HepG2 (cell line): Measurements from ENCODE around the gene MAN2B2. TPM values are rescaled to one million over a fixed set of nuclear protein-coding genes. Genes with fewer than 3 reads are reported as not detected.

Experiments used
- ATAC-seq: fragments of 200-7000 bp; cut with Tn5 transposase; 3 replicates; pipeline ENCODE4 v1.9.1; 2020; ENCODE audit warnings: mild to moderate bottlenecking, moderate library complexity
- BruUV-seq: library from RNA; stranded (reverse); fragments of 400-500 nt; replicated peaks from 2 replicates; lab custom pipeline; 2021; lab: Mats Ljungman, UMichigan
- CTCF ChIA-PET: fragments of 300-600 bp; formaldehyde crosslinking; extraction: SDS; loops from one replicate; lab custom pipeline; 2021; ENCODE audit warnings: low total read pairs, inconsistent platforms, low intra/inter-chr PET ratio; lab: Yijun Ruan, JAX
- POLR2A ChIA-PET: fragments of 350-600 bp; sonication (Branson Sonifier 250); formaldehyde crosslinking; loops from one replicate; lab custom pipeline; 2020; ENCODE audit warnings: antibody characterized with exemption, inconsistent platforms; lab: Yijun Ruan, JAX
- DNase-seq: peaks from one replicate; pipeline ENCODE4 v3.0.0-alpha.2; 2015; ENCODE audit warnings: low spot score
- FAIRE-seq: peaks from 3 replicates; lab custom pipeline; 2011; peaks lifted over from hg19 to GRCh38; lab: Jason Lieb, UNC
- H2AFZ ChIP-seq: one replicate; pipeline ENCODE4 v1.6.1; 2011; ENCODE audit warnings: low read length, inconsistent platforms
- H3K27ac ChIP-seq: fragments of 300-600 bp; 3 replicates; pipeline ENCODE4 v1.8.0; 2011; ENCODE audit warnings: mixed run types, mild to moderate bottlenecking, mixed read lengths, low read length, inconsistent platforms; ENCODE audit not compliant: insufficient read depth; ENCODE audit errors: extremely low read length
- H3K27me3 ChIP-seq, 2 experiments: fragments of 200-600 bp in 1 of 2; 2 replicates in 1 of 2; 3 replicates in 1 of 2; pipeline versions ENCODE4 v1.6.0 to v1.8.0; 2011; ENCODE audit warnings: low read length in 2 of 2, mild to moderate bottlenecking in 2 of 2, moderate library complexity in 2 of 2, inconsistent platforms in 1 of 2; ENCODE audit not compliant: insufficient read depth in 2 of 2, control insufficient read depth in 1 of 2
- H3K36me3 ChIP-seq, 2 experiments: fragments of 200-600 bp in 1 of 2; replicated peaks in 1 of 2; 2 replicates in 1 of 2; 3 replicates in 1 of 2; pipeline versions ENCODE4 v1.5.1 to v1.8.0; 2011; ENCODE audit warnings: low read length in 2 of 2, inconsistent platforms in 1 of 2; ENCODE audit not compliant: insufficient read depth in 2 of 2, control insufficient read depth in 1 of 2
- H3K4me1 ChIP-seq: 2 replicates; pipeline ENCODE4 v1.5.1; 2012; ENCODE audit warnings: low read length, inconsistent platforms; ENCODE audit not compliant: insufficient read depth
- H3K4me2 ChIP-seq: 2 replicates; pipeline ENCODE4 v1.6.0; 2011; ENCODE audit warnings: low read depth, low read length, inconsistent platforms
- H3K4me3 ChIP-seq, 3 experiments: fragments of 200-600 bp in 1 of 3; sonication (generic), shearing (Covaris generic) in 1 of 3; replicated peaks in 1 of 3; 2 replicates each; pipeline ENCODE4 v1.5.1; 2011 to 2016; ENCODE audit warnings: low read length in 3 of 3, inconsistent platforms in 2 of 3, low read depth in 2 of 3, mild to moderate bottlenecking in 2 of 3, control low read depth in 1 of 3, mixed read lengths in 1 of 3; ENCODE audit not compliant: insufficient read depth in 1 of 3
- H3K79me2 ChIP-seq: one replicate; pipeline ENCODE4 v1.6.1; 2011; ENCODE audit warnings: low read length, inconsistent platforms; ENCODE audit not compliant: insufficient read depth
- H3K9ac ChIP-seq: 2 replicates; pipeline ENCODE4 v1.6.0; 2011; ENCODE audit warnings: mild to moderate bottlenecking, low read depth, low read length, inconsistent platforms; ENCODE audit not compliant: insufficient read depth
- H3K9me3 ChIP-seq: 2 replicates; pipeline ENCODE4 v1.5.1; 2012; ENCODE audit warnings: mild to moderate bottlenecking, low read length
- H4K20me1 ChIP-seq: 2 replicates; pipeline ENCODE4 v1.6.0; 2011; ENCODE audit warnings: inconsistent platforms, mild to moderate bottlenecking, low read length, moderate library complexity; ENCODE audit not compliant: insufficient read depth
- GABPB1 ChIP-seq: IDR thresholded peaks from 2 replicates; pipeline ENCODE4 v1.6.1; 2016; ENCODE audit warnings: mild to moderate bottlenecking, missing genetic modification reagents, moderate library complexity, missing compliant biosample characterization
- JARID2 ChIP-seq: sonication (generic); formaldehyde crosslinking; IDR thresholded peaks from 2 replicates; pipeline ENCODE4 v1.8.1; 2023; ENCODE audit warnings: missing genetic modification reagents, inconsistent platforms; ENCODE audit not compliant: insufficient replicate concordance
- KDM6A ChIP-seq: IDR thresholded peaks from 2 replicates; pipeline ENCODE4 v1.6.1; 2016; ENCODE audit warnings: low read depth
- MEIS1 ChIP-seq: sonication (generic); formaldehyde crosslinking; IDR thresholded peaks from 2 replicates; pipeline ENCODE4 v1.9.0; 2021; ENCODE audit warnings: mild to moderate bottlenecking, missing genetic modification reagents, moderate library complexity, borderline replicate concordance
- RCOR2 ChIP-seq: IDR thresholded peaks from 2 replicates; pipeline ENCODE4 v1.6.1; 2016; ENCODE audit warnings: missing biosample characterization, missing genetic modification reagents
- SNAPC2 ChIP-seq: sonication (generic); formaldehyde crosslinking; IDR thresholded peaks from 2 replicates; pipeline ENCODE4 v1.8.1; 2022; ENCODE audit warnings: mild to moderate bottlenecking, missing genetic modification reagents
- TRAFD1 ChIP-seq: sonication (generic); formaldehyde crosslinking; IDR thresholded peaks from 2 replicates; pipeline ENCODE4 v1.5.1; 2020; ENCODE audit warnings: missing genetic modification reagents, mild to moderate bottlenecking, borderline replicate concordance
- ZC3H4 ChIP-seq: sonication (generic); formaldehyde crosslinking; IDR thresholded peaks from 2 replicates; pipeline ENCODE4 v1.4.0; 2020; ENCODE audit warnings: missing genetic modification reagents, borderline replicate concordance
- ZNF337 ChIP-seq: sonication (generic); formaldehyde crosslinking; IDR thresholded peaks from 2 replicates; pipeline ENCODE4 v1.5.1; 2020; ENCODE audit warnings: missing genetic modification reagents, low read depth, mild to moderate bottlenecking, borderline replicate concordance
- ZNF382 ChIP-seq: sonication (generic); formaldehyde crosslinking; IDR thresholded peaks from 2 replicates; pipeline ENCODE4 v1.5.0; 2020; ENCODE audit warnings: missing genetic modification reagents, mild to moderate bottlenecking, borderline replicate concordance
- ZNF441 ChIP-seq: sonication (generic); formaldehyde crosslinking; IDR thresholded peaks from 2 replicates; pipeline ENCODE4 v1.7.0; 2021; ENCODE audit warnings: missing genetic modification reagents, borderline replicate concordance
- ZNF674 ChIP-seq: sonication (generic); formaldehyde crosslinking; IDR thresholded peaks from 2 replicates; pipeline ENCODE4 v1.5.0; 2020; ENCODE audit warnings: low read depth, mild to moderate bottlenecking, missing genetic modification reagents
- ZNF737 ChIP-seq: sonication (generic); formaldehyde crosslinking; IDR thresholded peaks from 2 replicates; pipeline ENCODE4 v1.5.0; 2020; ENCODE audit warnings: missing genetic modification reagents, mild to moderate bottlenecking, borderline replicate concordance
- ZNF782 ChIP-seq: sonication (generic); formaldehyde crosslinking; IDR thresholded peaks from 2 replicates; pipeline ENCODE4 v1.4.0; 2020; ENCODE audit warnings: missing genetic modification reagents, mild to moderate bottlenecking, borderline replicate concordance
- WGBS: methylation state at CpG from one replicate; pipeline ENCODE4 v1.1.6; 2017; ENCODE audit warnings: low lambda C conversion rate; 5-methylcytosine and 5-hydroxymethylcytosine counted together
- in situ Hi-C: cut with HindIII; loops from 2 replicates; pipeline ENCODE4 v1.10.0; 2017; ENCODE audit warnings: low pct_unique_long_range_greater_than_20kb; ENCODE audit not compliant: extremely low pct_ligation_motif_present
- intact Hi-C: fragments of 100-400 bp; cut with micrococcal nuclease; formaldehyde crosslinking; loops from one replicate; pipeline ENCODE4 v1.10.0; 2022; ENCODE audit not compliant: unreplicated experiment
- polyA plus RNA-seq, 8 experiments: library from polyadenylated mRNA; depleted of rRNA in 3 of 8; stranded (reverse) in 7 of 8; unstranded in 1 of 8; fragments of >200 nt; fragmentation: Illumina TruSeq in 4 of 8; extraction: Trizol in 4 of 8; gene quantifications; 2 replicates each; pipeline versions ENCODE4 v1.2.1 to v1.2.3, GENCODE V29; 2011 to 2016; ENCODE audit warnings: low read depth in 4 of 8, missing spikeins in 1 of 8, mixed read lengths in 1 of 8; ENCODE audit not compliant: insufficient read depth in 1 of 8
- total RNA-seq, 5 experiments: library from RNA; depleted of rRNA; stranded (reverse); fragments of >200 nt; fragmentation: Illumina TruSeq; extraction: Trizol; gene quantifications; 2 replicates each; pipeline ENCODE4 v1.2.3, GENCODE V29; 2016; ENCODE audit warnings: low read depth in 1 of 5
- TF ChIP-seq, protein P1 (sequence below): sonication (generic); formaldehyde crosslinking; IDR thresholded peaks from 2 replicates; pipeline ENCODE4 v1.4.0; 2020; ENCODE audit warnings: missing genetic modification reagents

The MAN2B2 gene
- total and polyA plus RNA-seq, 2 of the 13 experiments (the other 11 are each of a cell fraction or from before 2014, with no cell fraction given), result 4.8 to 5.4 TPM

DNA sequence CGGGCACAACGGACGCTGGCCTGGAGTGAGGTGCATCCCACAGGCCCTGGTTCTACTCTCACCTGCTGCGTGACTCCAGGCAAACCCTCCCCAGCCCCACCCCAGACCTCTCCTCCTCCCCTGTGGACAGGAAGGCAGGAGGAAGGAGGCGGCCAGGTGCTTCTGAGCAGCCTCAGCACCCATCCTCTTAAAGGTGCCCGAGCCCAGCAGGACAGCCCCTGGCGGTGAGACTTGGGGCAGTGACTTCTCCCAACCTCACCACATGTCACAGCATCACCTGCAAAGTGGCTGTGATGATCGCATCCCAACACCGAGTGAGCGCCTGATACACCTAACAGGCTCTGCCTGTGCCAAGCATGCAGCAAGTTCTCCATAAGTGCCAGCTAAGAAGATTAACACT lies 17.1 kb upstream of the MAN2B2 start:
- H3K9ac ChIP-seq, result no peak overlapping the region
- H3K36me3 ChIP-seq, result no peaks in the 10 kb centered on the region
- H3K27ac ChIP-seq, result no peak overlapping the region
- no peak overlapping the region for H3K4me3 ChIP-seq
- ChIA-PET POLR2A (no interaction called here), CTCF (no interaction called here)
- H3K4me1 ChIP-seq, result no peaks in the 10 kb centered on the region
- no peaks in the 10 kb centered on the region for H4K20me1 ChIP-seq
- intact Hi-C loops (no loop called here), in situ Hi-C loops (loop anchor here (25.0 kb wide), 1 partner anchor 321 kb away; no protein-coding TSS in a partner anchor)
- no peak for FAIRE-seq
- no peak overlapping the region for H2AFZ ChIP-seq
- H3K27me3 ChIP-seq, result peaks cover 9 to 68% of the 10 kb centered on the region in 2 experiments; a peak in 4 of 5 replicates
- peak; percentile 29; the same call in 2 of the 3 replicates for ATAC-seq
- H3K79me2 ChIP-seq, result no peaks in the 10 kb centered on the region
- no peak for DNase-seq
- H3K4me2 ChIP-seq, result no peak overlapping the region
- BruUV-seq, result no TSS peak
- 49% methylated on average over 6 of the region's 10 CpGs for WGBS
- TF ChIP-seq TRAFD1 (CRISPR knock-in tag) (no peak), ZNF674 (CRISPR knock-in tag) (no peak), ZC3H4 (CRISPR knock-in tag) (no peak), RCOR2 (CRISPR knock-in tag) (no peak), GABPB1 (CRISPR knock-in tag) (no peak), ZNF337 (CRISPR knock-in tag) (no peak), ZNF441 (no peak), ZNF382 (CRISPR knock-in tag) (no peak), SNAPC2 (CRISPR knock-in tag) (no peak), MEIS1 (no peak), JARID2 (CRISPR knock-in tag) (no peak), KDM6A (CRISPR knock-in tag) (no peak), ZNF737 (CRISPR knock-in tag) (no peak), ZNF782 (CRISPR knock-in tag) (no peak)
- TF ChIP-seq, protein P1, sequence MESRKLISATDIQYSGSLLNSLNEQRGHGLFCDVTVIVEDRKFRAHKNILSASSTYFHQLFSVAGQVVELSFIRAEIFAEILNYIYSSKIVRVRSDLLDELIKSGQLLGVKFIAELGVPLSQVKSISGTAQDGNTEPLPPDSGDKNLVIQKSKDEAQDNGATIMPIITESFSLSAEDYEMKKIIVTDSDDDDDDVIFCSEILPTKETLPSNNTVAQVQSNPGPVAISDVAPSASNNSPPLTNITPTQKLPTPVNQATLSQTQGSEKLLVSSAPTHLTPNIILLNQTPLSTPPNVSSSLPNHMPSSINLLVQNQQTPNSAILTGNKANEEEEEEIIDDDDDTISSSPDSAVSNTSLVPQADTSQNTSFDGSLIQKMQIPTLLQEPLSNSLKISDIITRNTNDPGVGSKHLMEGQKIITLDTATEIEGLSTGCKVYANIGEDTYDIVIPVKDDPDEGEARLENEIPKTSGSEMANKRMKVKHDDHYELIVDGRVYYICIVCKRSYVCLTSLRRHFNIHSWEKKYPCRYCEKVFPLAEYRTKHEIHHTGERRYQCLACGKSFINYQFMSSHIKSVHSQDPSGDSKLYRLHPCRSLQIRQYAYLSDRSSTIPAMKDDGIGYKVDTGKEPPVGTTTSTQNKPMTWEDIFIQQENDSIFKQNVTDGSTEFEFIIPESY (CRISPR knock-in tag), result no peak
- TF ChIP-seq, all 625 proteins: peak for 0
- no peaks in the 10 kb centered on the region for H3K9me3 ChIP-seq
